Measurements from ENCODE around the gene ASB5.

DNA sequence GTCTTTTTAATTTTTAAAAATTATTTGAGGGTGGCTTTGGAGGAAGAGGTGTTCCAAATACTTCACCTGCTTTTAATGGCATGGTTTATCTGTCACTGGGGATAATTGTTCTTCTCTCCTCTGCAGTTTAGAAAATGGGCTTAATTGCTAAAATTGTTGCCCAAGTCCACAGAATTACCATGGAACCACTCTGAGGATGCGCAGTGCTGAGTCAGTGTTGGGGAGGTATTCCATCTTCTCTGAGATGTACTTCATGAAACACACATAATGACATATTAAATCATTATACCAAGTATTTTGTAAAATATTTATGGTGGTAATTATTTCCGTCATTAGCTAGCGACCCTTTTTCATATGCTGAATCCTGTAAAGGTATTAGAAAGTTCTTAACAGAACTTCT lies 8.0 kb downstream of the ASB5 start:
- TF ChIP-seq TAF15 (IDR thresholded peaks at IDR 0.05; ENCODE audit: low read depth, low read length) = no peak
- TF ChIP-seq, protein P1, sequence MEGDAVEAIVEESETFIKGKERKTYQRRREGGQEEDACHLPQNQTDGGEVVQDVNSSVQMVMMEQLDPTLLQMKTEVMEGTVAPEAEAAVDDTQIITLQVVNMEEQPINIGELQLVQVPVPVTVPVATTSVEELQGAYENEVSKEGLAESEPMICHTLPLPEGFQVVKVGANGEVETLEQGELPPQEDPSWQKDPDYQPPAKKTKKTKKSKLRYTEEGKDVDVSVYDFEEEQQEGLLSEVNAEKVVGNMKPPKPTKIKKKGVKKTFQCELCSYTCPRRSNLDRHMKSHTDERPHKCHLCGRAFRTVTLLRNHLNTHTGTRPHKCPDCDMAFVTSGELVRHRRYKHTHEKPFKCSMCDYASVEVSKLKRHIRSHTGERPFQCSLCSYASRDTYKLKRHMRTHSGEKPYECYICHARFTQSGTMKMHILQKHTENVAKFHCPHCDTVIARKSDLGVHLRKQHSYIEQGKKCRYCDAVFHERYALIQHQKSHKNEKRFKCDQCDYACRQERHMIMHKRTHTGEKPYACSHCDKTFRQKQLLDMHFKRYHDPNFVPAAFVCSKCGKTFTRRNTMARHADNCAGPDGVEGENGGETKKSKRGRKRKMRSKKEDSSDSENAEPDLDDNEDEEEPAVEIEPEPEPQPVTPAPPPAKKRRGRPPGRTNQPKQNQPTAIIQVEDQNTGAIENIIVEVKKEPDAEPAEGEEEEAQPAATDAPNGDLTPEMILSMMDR (IDR thresholded peaks at IDR 0.05 in 2 of 3, conservative IDR thresholded peaks at IDR 0.05 in 1 of 3; ENCODE audit: insufficient read depth in 2 of 3, low read depth in 1 of 3, low read length in 3 of 3) = no peak
- TF ChIP-seq, protein P2, sequence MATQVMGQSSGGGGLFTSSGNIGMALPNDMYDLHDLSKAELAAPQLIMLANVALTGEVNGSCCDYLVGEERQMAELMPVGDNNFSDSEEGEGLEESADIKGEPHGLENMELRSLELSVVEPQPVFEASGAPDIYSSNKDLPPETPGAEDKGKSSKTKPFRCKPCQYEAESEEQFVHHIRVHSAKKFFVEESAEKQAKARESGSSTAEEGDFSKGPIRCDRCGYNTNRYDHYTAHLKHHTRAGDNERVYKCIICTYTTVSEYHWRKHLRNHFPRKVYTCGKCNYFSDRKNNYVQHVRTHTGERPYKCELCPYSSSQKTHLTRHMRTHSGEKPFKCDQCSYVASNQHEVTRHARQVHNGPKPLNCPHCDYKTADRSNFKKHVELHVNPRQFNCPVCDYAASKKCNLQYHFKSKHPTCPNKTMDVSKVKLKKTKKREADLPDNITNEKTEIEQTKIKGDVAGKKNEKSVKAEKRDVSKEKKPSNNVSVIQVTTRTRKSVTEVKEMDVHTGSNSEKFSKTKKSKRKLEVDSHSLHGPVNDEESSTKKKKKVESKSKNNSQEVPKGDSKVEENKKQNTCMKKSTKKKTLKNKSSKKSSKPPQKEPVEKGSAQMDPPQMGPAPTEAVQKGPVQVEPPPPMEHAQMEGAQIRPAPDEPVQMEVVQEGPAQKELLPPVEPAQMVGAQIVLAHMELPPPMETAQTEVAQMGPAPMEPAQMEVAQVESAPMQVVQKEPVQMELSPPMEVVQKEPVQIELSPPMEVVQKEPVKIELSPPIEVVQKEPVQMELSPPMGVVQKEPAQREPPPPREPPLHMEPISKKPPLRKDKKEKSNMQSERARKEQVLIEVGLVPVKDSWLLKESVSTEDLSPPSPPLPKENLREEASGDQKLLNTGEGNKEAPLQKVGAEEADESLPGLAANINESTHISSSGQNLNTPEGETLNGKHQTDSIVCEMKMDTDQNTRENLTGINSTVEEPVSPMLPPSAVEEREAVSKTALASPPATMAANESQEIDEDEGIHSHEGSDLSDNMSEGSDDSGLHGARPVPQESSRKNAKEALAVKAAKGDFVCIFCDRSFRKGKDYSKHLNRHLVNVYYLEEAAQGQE (IDR thresholded peaks at IDR 0.05; ENCODE audit: borderline replicate concordance) = no peak
- TF ChIP-seq, protein P2 (CRISPR knock-in tag; IDR thresholded peaks at IDR 0.05; ENCODE audit: low read depth) = no peak
